ENCODE data around the gene SMC1B. TPM values are rescaled to one million over a fixed set of nuclear protein-coding genes. Genes with fewer than 3 reads are reported as not detected.
"Not testable (repeated sequence)": the region's sequence is repeated elsewhere in the genome, so short reads cannot be mapped to it uniquely, and the experiment has no call there.

The SMC1B gene
- total RNA-seq, 1 donor from 2014 or later, result not detected

DNA sequence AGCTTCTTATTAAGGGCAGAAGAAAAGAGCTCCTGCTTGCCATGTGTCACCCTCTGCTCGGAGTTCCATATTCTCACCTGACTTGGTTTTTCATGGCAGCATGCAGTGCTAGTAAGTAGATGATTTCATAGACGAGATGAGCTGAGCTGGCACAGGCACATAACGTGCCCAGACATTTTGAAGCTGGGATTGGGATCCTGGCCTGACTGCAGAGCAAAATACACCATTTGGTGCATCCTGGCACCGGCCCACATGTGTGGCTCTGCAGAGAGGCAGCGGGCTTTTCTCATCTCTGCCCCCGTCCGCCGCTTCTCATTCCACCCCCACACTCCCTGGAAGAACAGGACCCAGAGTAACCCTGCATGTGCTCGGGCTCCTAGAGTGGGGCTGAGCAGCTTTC lies 78.9 kb downstream of the SMC1B start:
- intact Hi-C loops (cut with DNase I), result loop anchor here (10.0 kb wide), 1 partner anchor 60 kb away; no protein-coding TSS in a partner anchor

GRCh38 chr22:45334068-45334467 lies 79.3 kb downstream of the SMC1B start:
- no peak for ATAC-seq (ENCODE audit: poor library complexity)
- intact Hi-C loops (cut with DNase I), result loop anchor here (10.0 kb wide), 1 partner anchor 59 kb away; no protein-coding TSS in a partner anchor

More for the DNA sequence above, 78.9 kb downstream of the SMC1B start:
- ATAC-seq (ENCODE audit: poor library complexity) (no peak), DNase-seq (no peak)

DNA sequence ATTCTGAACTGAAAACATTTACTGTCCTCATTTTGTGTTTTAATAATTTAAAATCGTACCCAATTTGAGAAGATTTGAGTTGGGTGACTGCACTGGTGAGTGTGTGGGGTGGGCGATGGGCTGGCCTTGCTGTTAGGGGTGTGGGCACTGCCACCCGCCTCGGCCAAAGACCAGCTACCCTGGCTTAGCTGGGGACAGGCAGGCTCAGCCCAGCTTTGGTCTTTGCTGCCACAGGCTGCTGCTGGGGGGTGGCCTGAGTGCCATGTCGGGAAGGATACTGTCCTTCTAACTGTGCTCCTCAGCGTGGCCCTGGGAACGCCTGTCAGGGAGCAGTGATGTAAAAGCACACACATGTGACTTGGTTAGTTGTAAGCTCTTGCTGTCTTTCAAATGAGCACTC lies 81.4 kb downstream of the SMC1B start:
- intact Hi-C loops (cut with DNase I), result loop anchor here (10.0 kb wide), 1 partner anchor 57 kb away; no protein-coding TSS in a partner anchor
- no peak for DNase-seq
- ATAC-seq (ENCODE audit: poor library complexity), result no peak

More at GRCh38 chr22:45334068-45334467, 79.3 kb downstream of the SMC1B start:
- no peak for DNase-seq

DNA sequence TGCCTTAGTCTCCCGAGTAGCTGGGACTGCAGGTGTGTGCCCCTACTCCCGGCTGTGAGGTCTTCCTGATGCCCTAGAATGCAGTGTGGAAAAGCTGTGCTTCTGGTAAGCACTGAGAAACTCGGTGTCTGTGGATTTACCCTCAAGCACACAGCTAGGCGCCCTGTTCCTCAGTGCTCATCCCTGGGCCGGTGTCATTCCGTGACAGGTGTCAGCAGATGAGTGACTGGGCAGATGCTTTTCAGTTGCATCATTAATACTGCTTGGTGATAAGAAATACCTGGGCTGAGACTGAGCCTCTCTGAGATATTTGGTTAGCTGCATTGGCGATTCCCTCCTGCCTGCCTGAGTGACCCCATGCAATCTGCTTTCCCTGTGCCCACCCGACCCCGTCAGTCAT lies 81.9 kb downstream of the SMC1B start:
- DNase-seq (no peak), ATAC-seq (ENCODE audit: poor library complexity) (no peak)
- intact Hi-C loops (cut with DNase I), result loop anchor here (10.0 kb wide), 1 partner anchor 57 kb away; no protein-coding TSS in a partner anchor

DNA sequence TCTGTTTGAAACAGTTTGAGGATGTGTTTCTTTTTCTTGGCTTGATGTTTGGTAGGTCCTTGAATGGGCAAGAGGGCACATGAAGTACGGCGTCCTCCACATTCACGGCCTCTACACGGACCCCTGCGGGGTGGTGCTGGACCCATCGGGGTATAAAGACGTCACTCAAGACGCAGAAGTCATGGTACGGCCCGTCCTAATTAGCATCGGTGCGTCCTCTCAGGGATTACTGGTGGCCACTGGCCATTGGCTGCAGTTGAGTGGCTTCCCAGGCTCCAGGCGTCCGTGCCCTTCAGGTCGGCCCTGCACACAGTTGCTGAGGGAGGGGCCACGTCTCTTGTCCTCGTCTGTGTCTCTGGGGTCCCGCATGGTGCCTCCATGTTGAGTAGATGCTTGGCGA lies 82.9 kb downstream of the SMC1B start:
- no peak for DNase-seq
- no peak for ATAC-seq (ENCODE audit: poor library complexity)
- intact Hi-C loops (cut with DNase I), result loop anchor here (10.0 kb wide), 1 partner anchor 56 kb away; no protein-coding TSS in a partner anchor

GRCh38 chr22:45329530-45329936 lies 83.9 kb downstream of the SMC1B start:
- ATAC-seq (ENCODE audit: poor library complexity) (peak; percentile 77), DNase-seq (peak; percentile 90)
- intact Hi-C loops (cut with DNase I), result no loop called here

GRCh38 chr22:45328822-45329529 lies 84.4 kb downstream of the SMC1B start:
- ATAC-seq (ENCODE audit: poor library complexity), result peak; percentile 14
- intact Hi-C loops (cut with DNase I), result no loop called here

DNA sequence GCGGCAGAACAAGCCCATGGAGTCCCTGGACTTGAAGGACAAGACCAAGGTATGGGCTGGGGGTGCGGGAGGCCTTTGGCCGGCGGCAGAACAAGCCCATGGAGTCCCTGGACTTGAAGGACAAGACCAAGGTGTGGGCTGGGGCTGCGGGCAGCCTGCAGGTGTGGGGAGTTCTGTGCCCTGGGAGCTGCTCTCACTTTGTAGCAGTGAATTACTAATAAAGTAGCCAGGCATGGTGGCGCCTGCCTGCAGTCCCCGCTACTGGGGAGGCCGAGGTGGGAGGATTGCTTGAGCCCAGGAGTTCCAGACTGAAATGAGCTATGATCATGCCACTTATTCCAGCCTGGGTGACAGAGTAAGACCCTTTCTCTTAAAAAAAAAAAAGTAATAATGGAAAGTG lies 85.1 kb downstream of the SMC1B start:
- peak; percentile 16 for DNase-seq
- intact Hi-C loops (cut with DNase I); ATAC-seq (ENCODE audit: poor library complexity): not testable (repeated sequence)

More at GRCh38 chr22:45328822-45329529, 84.4 kb downstream of the SMC1B start:
- peak; percentile 48 for DNase-seq

- ATAC-seq (ENCODE audit: poor library complexity), result peak; percentile 79
These were observed 89.1 kb downstream of the SMC1B start for GRCh38 chr22:45324311-45324711.

DNA sequence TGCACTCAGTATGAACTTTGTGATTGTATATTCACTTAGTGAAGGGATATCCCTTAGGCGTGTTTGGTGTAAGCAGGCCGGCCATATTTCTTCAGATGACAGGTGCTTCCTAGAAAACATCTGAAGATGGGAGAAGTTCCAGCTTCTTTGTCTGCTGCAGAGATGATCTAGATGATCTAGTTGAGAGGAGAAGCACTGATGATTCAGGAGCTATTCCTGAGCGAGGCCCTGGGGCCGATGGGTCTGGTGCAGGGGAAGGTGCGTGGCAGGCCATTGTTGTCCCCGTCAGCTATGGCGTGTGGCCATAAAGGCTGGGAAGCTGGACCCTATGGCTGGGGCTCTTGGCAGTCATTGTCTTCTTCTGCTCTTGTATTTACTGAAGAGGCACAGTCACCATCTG lies 89.7 kb downstream of the SMC1B start:
- intact Hi-C loops (cut with DNase I), result no loop called here
- DNase-seq, result no peak
- no peak for ATAC-seq (ENCODE audit: poor library complexity)

More at GRCh38 chr22:45324311-45324711, 89.1 kb downstream of the SMC1B start:
- intact Hi-C loops (cut with DNase I), result no loop called here
- peak; percentile 24 for DNase-seq

GRCh38 chr22:45322873-45323525 lies 90.4 kb downstream of the SMC1B start:
- ATAC-seq (ENCODE audit: poor library complexity) (no peak), DNase-seq (peak; percentile 39)
- intact Hi-C loops (cut with DNase I), result no loop called here

- ATAC-seq (ENCODE audit: poor library complexity), result no peak
- intact Hi-C loops (cut with DNase I), result no loop called here
- DNase-seq, result peak; percentile 26
These were observed 91.6 kb downstream of the SMC1B start for GRCh38 chr22:45321827-45322226.

DNA sequence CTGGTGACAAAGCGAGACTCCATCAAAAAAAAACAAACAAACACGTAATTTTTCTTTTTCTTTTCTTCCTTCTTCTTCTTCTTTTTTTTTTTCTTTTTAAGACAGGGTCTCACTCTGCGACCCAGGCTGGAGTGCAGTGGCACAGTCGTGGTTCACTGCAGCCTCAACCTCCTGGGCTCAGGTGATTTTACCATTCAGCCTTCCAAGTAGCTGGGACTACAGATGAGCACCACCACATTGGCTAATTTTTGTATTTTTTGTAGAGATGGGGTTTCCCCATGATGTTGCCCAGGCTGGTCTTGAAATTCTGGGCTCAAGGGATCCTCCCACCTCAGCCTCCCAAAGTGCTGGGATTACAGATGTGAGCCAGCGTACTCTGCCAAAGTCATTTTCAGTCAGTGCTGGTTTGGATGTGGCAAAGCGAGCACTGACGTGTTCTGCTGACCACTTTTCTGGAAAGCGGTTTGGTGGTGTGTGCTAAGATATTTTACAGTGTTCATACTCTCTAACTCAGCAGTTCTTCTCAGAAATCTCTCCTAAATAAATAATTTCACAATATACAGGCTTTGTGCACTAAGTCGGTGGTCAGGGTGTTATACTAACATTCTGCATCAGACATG lies 92.9 kb downstream of the SMC1B start:
- DNase-seq (peak; percentile 30), ATAC-seq (ENCODE audit: poor library complexity) (no peak)
- intact Hi-C loops (cut with DNase I), result no loop called here

DNA sequence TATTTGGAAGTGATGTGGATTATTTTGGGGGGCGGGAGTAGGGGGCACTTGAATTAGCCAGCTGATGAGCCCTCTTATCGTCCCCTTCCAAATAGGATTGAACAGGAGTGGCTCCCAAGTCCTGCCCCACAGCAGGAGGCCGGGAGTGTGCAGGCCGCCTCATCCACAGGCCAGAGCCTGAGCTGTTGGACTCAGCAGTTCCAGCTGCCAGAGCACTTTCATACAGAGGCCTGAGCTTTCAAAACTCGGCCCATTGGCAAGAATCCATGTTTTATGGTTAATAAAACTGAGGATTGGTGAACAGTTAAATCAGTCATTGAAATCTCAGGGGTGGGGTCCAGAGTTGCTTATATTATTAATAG lies 94.1 kb downstream of the SMC1B start:
- peak; percentile 68 for DNase-seq
- ATAC-seq (ENCODE audit: poor library complexity), result peak; percentile 61
- intact Hi-C loops (cut with DNase I), result no loop called here

DNA sequence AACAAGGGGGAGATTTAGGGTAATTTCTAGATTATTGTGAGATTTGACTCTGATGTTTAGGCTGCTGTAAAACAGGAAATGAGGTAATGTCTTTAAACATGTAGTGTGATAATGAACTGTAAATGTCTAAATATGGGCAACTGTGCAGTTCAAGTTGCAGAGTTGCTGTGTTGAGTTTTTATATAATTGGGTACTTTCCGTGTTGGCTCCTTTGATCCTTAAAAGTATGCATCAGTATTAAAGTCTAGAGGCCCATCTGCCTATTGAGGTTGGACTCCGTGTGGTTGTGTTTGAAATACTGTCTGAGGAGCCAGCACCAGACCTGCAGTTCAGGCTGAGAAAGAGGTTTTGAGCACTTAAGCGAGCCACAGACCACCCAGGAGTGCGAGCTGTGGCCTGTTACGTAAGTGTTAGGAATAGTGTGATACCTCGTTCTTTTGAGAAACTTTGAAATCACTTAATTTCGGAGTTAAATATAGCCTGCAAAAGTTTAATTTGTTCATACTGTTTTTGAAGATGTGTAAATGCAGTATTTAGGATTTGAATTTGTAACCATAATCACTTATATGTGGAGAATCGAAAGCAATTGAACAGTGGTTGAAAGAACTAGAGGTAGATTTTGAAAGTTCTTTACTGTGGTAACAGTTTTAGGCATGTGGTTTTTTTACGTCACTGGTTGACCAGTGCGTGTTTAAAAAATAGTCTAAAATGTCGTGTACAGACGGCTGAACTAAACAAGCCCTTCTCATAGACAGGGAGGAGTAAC lies 94.7 kb downstream of the SMC1B start:
- intact Hi-C loops (cut with DNase I), result no loop called here
- DNase-seq, result peak; percentile 22
- ATAC-seq (ENCODE audit: poor library complexity), result no peak

DNA sequence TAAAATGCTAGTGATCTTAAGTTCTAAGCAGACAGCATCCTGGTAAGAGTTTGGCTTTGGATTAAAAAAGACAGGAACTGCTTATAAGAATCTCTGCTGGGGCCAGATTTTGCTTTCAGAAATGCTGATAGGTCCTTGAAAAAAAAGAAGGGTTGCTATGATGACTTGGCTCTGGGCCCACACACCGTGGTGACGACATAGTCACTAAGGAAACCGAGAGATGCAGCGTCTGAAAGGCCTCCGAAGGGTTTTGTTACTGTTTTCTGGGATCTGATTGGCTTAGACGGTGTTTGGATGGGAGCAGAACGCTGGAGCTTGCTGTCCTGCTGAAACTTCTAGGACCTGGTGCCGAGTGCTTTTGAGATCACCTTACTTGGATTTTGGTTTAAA lies 95.2 kb downstream of the SMC1B start:
- peak; percentile 89 for DNase-seq
- intact Hi-C loops (cut with DNase I), result no loop called here
- ATAC-seq (ENCODE audit: poor library complexity), result peak; percentile 66

GRCh38 chr22:45317551-45318167 lies 95.7 kb downstream of the SMC1B start:
- peak; percentile 78 for DNase-seq
- peak; percentile 75 for ATAC-seq (ENCODE audit: poor library complexity)
- intact Hi-C loops (cut with DNase I), result no loop called here

- no peak for DNase-seq
- intact Hi-C loops (cut with DNase I), result no loop called here
- no peak for ATAC-seq (ENCODE audit: poor library complexity)
These were observed 96.4 kb downstream of the SMC1B start for GRCh38 chr22:45316796-45317526.

Data from Right ventricle myocardium superior (tissue), 1 donor.